Activated naive CD4-positive, alpha-beta T cell (primary cell): Measurements from ENCODE around the gene CACNA1H.
"Not testable (repeated sequence)": the region's sequence is repeated elsewhere in the genome, so short reads cannot be mapped to it uniquely, and the experiment has no call there.

Experiments
- DNase-seq, 4 experiments: peaks; one replicate each; lab custom pipeline; 2025; lab: John Stamatoyannopoulos, UW

CACNA1H gene

DNA sequence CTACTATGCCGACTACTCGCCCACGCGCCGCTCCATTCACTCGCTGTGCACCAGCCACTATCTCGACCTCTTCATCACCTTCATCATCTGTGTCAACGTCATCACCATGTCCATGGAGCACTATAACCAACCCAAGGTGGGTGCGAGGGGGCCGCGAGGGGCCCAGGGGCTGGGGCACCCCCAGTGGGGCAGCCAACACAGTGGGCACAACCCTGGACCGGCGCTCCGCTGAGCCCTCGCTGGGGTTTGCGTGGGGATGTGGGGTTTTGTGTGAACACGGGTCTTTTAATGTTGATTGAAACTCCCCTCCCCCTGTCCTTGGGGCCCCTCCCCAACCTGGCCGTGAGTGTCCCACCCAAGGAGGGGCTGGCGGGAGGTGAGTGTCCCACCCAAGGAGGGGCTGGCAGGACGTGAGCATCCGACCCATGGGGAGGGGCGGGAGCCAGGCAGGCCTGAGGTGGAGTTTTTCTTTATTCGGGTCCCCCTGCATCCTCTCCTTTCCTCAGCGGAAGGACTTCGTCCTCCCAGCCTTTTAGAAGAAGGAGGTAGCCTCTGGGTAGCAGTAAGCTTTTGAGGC, 61.0 kb downstream of the CACNA1H start:
- DNase-seq = no peak

GRCh38 chr16:1214719-1215118, 61.8 kb downstream of the CACNA1H start:
- no peak for DNase-seq

GRCh38 chr16:1215574-1216295, 62.8 kb downstream of the CACNA1H start:
- DNase-seq = no peak

DNA sequence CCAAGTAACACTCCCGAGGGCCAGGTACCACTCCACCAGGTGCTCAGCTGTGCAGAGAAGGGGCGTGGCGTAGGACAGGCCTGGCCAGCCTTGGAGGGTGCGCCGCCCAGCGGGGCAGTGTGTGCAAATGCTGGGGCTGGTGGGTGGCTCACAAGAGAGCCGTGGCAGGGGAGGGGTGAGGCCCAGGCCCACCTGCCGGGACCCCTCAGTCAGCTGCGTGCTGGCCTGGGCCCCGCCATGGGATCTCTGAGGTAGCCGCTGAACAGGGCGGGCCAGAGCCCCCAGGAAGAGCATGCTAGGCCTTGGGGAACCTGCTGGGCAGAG, 63.4 kb downstream of the CACNA1H start:
- no peak for DNase-seq

- DNase-seq = no peak
Measured at GRCh38 chr16:1216681-1217400, 63.9 kb downstream of the CACNA1H start.

- no peak for DNase-seq
Measured at GRCh38 chr16:1217526-1217925, 64.6 kb downstream of the CACNA1H start.

DNA sequence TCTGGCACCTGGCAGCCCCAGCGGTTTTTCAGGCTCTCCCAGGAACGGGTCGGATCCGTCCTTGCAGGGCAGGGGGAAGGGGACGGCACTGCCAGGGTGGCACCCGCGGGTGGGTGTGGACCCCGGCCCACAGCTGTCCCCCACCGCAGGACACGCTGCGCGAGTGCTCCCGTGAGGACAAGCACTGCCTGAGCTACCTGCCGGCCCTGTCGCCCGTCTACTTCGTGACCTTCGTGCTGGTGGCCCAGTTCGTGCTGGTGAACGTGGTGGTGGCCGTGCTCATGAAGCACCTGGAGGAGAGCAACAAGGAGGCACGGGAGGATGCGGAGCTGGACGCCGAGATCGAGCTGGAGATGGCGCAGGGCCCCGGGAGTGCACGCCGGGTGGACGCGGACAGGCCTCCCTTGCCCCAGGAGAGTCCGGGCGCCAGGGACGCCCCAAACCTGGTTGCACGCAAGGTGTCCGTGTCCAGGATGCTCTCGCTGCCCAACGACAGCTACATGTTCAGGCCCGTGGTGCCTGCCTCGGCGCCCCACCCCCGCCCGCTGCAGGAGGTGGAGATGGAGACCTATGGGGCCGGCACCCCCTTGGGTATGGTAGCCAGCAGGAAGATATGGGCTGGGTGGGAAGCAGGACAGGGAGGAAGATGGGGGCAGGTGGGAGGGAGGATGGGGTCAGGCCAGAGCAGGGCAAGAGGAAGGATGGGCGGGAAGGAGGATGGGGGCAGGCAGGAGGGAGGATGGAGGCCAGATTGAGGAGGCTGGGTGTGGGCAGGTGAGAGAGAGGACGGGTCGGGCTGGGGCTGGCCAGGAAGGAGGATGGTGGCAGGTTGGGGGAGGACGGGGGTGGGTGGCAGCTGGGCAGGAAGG, 65.4 kb downstream of the CACNA1H start:
- DNase-seq = no peak

GRCh38 chr16:1218930-1219611, 66.2 kb downstream of the CACNA1H start:
- DNase-seq = no peak

GRCh38 chr16:1220098-1220728, 67.3 kb downstream of the CACNA1H start:
- no peak for DNase-seq

GRCh38 chr16:1220841-1221627, 68.1 kb downstream of the CACNA1H start:
- DNase-seq = no peak

GRCh38 chr16:1221628-1222552, 69.0 kb downstream of the CACNA1H start:
- DNase-seq = no peak

- DNase-seq = no peak
Measured at GRCh38 chr16:1222553-1223354, 69.8 kb downstream of the CACNA1H start.

GRCh38 chr16:1223355-1224214, 70.7 kb downstream of the CACNA1H start:
- no peak for DNase-seq

GRCh38 chr16:1224558-1224957, 71.7 kb downstream of the CACNA1H start:
- no peak for DNase-seq

DNA sequence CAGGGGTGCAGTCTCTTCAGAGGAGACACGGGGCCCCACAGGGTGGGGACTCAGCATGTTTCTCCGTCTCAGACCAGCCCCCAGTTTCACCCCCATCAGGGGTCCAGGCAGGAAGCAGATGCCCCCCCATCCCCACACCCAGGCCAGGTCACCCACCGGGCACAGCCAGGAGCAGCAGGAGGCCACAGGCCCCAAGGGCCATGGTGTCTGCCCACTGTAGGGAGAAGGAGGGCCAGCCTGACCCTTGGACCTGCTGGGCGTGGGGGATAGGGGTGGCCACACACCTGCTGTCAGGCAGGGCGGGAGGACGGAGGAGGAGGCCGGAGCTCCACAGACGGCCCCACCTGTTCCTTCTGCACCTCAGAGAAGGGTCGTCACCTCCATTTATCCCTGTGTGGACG, 72.1 kb downstream of the CACNA1H start, which contains the start of gene TPSG1:
Gene TPSG1, minus strand, starts transcription at position 218 of the 401 bp plus-strand sequence. Its CDS starts 16 bp downstream, at position 202.
- DNase-seq = no peak

GRCh38 chr16:1225728-1226311, 72.9 kb downstream of the CACNA1H start:
- not testable (repeated sequence) for DNase-seq

GRCh38 chr16:1226692-1227091, 73.8 kb downstream of the CACNA1H start:
- DNase-seq = not testable (repeated sequence)
